ENCODE results near the gene FHOD1. TPM values are rescaled to one million over a fixed set of nuclear protein-coding genes. Genes with fewer than 3 reads are reported as not detected.
A peak's percentile ranks its signal among the peaks of the same experiment; 100 is the strongest.

FHOD1 gene
- total RNA-seq, 1 experiment from 2014 or later: 33.1 TPM

GRCh38 chr16:67183627-67184452 lies 63.4 kb downstream of the FHOD1 start, which contains the start of gene MATCAP1:
TSS of gene MATCAP1 (minus strand) at chr16:67183963. CDS start at chr16:67180610, 3,353 bp downstream.
- H4K20me1 ChIP-seq (ENCODE audit: insufficient read depth, low read depth, low read length): peaks cover 8% of the 10 kb centered on the region; the same call in 1 of the 2 replicates

GRCh38 chr16:67183284-67183626 lies 64.0 kb downstream of the FHOD1 start:
- DNase-seq: no peak
- Histone ChIP-seq H3K4me1 (ENCODE audit: low read length) (peaks cover 26% of the 10 kb centered on the region), H3K4me2 (ENCODE audit: low read depth, low read length, poor library complexity, severe bottlenecking) (peak overlapping the region; percentile 94), H3K9ac (ENCODE audit: low read length) (peak overlapping the region; percentile 74), H3K9me3 (ENCODE audit: low read length) (no peaks in the 10 kb centered on the region), H4K20me1 (ENCODE audit: insufficient read depth, low read depth, low read length) (peaks cover 10% of the 10 kb centered on the region; the same call in 1 of the 2 replicates), H3K27me3 (ENCODE audit: low read length) (no peaks in the 10 kb centered on the region), H3K79me2 (ENCODE audit: low read length) (no peaks in the 10 kb centered on the region), H3K27ac (ENCODE audit: low read length) (no peak overlapping the region), H2AFZ (ENCODE audit: low read length) (peak overlapping the region; percentile 98; the same call in 1 of the 2 replicates), H3K4me3 (ENCODE audit: low read length) (peak overlapping the region; percentile 79), H3K36me3 (ENCODE audit: insufficient read depth, low read length) (no peaks in the 10 kb centered on the region), H3K9me2 (replicated peaks; ENCODE audit: insufficient read depth, low read length) (no peaks in the 10 kb centered on the region)

More at GRCh38 chr16:67183627-67184452, 63.4 kb downstream of the FHOD1 start, which contains the start of gene MATCAP1:
- Histone ChIP-seq H3K27ac (ENCODE audit: low read length) (no peak within 1 kb of the TSS), H3K9me3 (ENCODE audit: low read length) (no peaks in the 10 kb centered on the region), H2AFZ (ENCODE audit: low read length) (peak within 1 kb of the TSS; percentile 98), H3K4me1 (ENCODE audit: low read length) (peaks cover 22% of the 10 kb centered on the region), H3K4me2 (ENCODE audit: low read depth, low read length, poor library complexity, severe bottlenecking) (peak within 1 kb of the TSS; percentile 94), H3K36me3 (ENCODE audit: insufficient read depth, low read length) (no peaks in the 10 kb centered on the region), H3K9me2 (replicated peaks; ENCODE audit: insufficient read depth, low read length) (no peaks in the 10 kb centered on the region), H3K4me3 (ENCODE audit: low read length) (peak within 1 kb of the TSS; percentile 79), H3K27me3 (ENCODE audit: low read length) (no peaks in the 10 kb centered on the region), H3K9ac (ENCODE audit: low read length) (peak within 1 kb of the TSS; percentile 74), H3K79me2 (ENCODE audit: low read length) (no peaks in the 10 kb centered on the region)
- DNase-seq: peak; percentile 98

- no peak overlapping the region for H3K27ac ChIP-seq (ENCODE audit: low read length)
- H3K79me2 ChIP-seq (ENCODE audit: low read length): no peaks in the 10 kb centered on the region
- H2AFZ ChIP-seq (ENCODE audit: low read length): no peak overlapping the region
- H3K36me3 ChIP-seq (ENCODE audit: insufficient read depth, low read length): no peaks in the 10 kb centered on the region
- H3K9ac ChIP-seq (ENCODE audit: low read length): peak overlapping the region; percentile 74
- H3K4me1 ChIP-seq (ENCODE audit: low read length): peaks cover 28% of the 10 kb centered on the region
- H3K4me2 ChIP-seq (ENCODE audit: low read depth, low read length, poor library complexity, severe bottlenecking): peak overlapping the region; percentile 94
- peak overlapping the region; percentile 79; the same call in 1 of the 2 replicates for H3K4me3 ChIP-seq (ENCODE audit: low read length)
- H3K9me2 ChIP-seq (replicated peaks; ENCODE audit: insufficient read depth, low read length): no peaks in the 10 kb centered on the region
- no peaks in the 10 kb centered on the region for H3K9me3 ChIP-seq (ENCODE audit: low read length)
- no peak for DNase-seq
- H3K27me3 ChIP-seq (ENCODE audit: low read length): no peaks in the 10 kb centered on the region
- peaks cover 17% of the 10 kb centered on the region; the same call in 1 of the 2 replicates for H4K20me1 ChIP-seq (ENCODE audit: insufficient read depth, low read depth, low read length)
Measured at GRCh38 chr16:67182288-67182687, 65.0 kb downstream of the FHOD1 start.

- Histone ChIP-seq H3K4me2 (ENCODE audit: low read depth, low read length, poor library complexity, severe bottlenecking) (no peak overlapping the region), H3K27ac (ENCODE audit: low read length) (no peak overlapping the region), H3K79me2 (ENCODE audit: low read length) (no peaks in the 10 kb centered on the region), H3K9me3 (ENCODE audit: low read length) (no peaks in the 10 kb centered on the region), H3K4me3 (ENCODE audit: low read length) (no peak overlapping the region), H3K4me1 (ENCODE audit: low read length) (peaks cover 28% of the 10 kb centered on the region), H4K20me1 (ENCODE audit: insufficient read depth, low read depth, low read length) (peaks cover 17% of the 10 kb centered on the region; the same call in 1 of the 2 replicates), H3K9ac (ENCODE audit: low read length) (no peak overlapping the region), H2AFZ (ENCODE audit: low read length) (no peak overlapping the region), H3K9me2 (replicated peaks; ENCODE audit: insufficient read depth, low read length) (no peaks in the 10 kb centered on the region), H3K27me3 (ENCODE audit: low read length) (no peaks in the 10 kb centered on the region), H3K36me3 (ENCODE audit: insufficient read depth, low read length) (no peaks in the 10 kb centered on the region)
- DNase-seq: no peak
Measured at GRCh38 chr16:67181346-67181745, 65.9 kb downstream of the FHOD1 start.

- H3K4me2 ChIP-seq (ENCODE audit: low read depth, low read length, poor library complexity, severe bottlenecking): no peak overlapping the region
- peaks cover 28% of the 10 kb centered on the region for H3K4me1 ChIP-seq (ENCODE audit: low read length)
- H3K27ac ChIP-seq (ENCODE audit: low read length): no peak overlapping the region
- H4K20me1 ChIP-seq (ENCODE audit: insufficient read depth, low read depth, low read length): peaks cover 17% of the 10 kb centered on the region; the same call in 1 of the 2 replicates
- H3K79me2 ChIP-seq (ENCODE audit: low read length): no peaks in the 10 kb centered on the region
- no peak overlapping the region for H2AFZ ChIP-seq (ENCODE audit: low read length)
- no peak for DNase-seq
- no peaks in the 10 kb centered on the region for H3K36me3 ChIP-seq (ENCODE audit: insufficient read depth, low read length)
- H3K9me3 ChIP-seq (ENCODE audit: low read length): no peaks in the 10 kb centered on the region
- H3K9me2 ChIP-seq (replicated peaks; ENCODE audit: insufficient read depth, low read length): no peaks in the 10 kb centered on the region
- H3K27me3 ChIP-seq (ENCODE audit: low read length): no peaks in the 10 kb centered on the region
- no peak overlapping the region for H3K4me3 ChIP-seq (ENCODE audit: low read length)
- H3K9ac ChIP-seq (ENCODE audit: low read length): no peak overlapping the region
Measured at GRCh38 chr16:67180166-67180565, 67.1 kb downstream of the FHOD1 start.

- H4K20me1 ChIP-seq (ENCODE audit: insufficient read depth, low read depth, low read length): peaks cover 20% of the 10 kb centered on the region; the same call in 1 of the 2 replicates
- no peaks in the 10 kb centered on the region for H3K9me2 ChIP-seq (replicated peaks; ENCODE audit: insufficient read depth, low read length)
- H3K4me2 ChIP-seq (ENCODE audit: low read depth, low read length, poor library complexity, severe bottlenecking): no peak overlapping the region
- H3K4me3 ChIP-seq (ENCODE audit: low read length): no peak overlapping the region
- no peak for DNase-seq
- H3K9ac ChIP-seq (ENCODE audit: low read length): no peak overlapping the region
- no peaks in the 10 kb centered on the region for H3K9me3 ChIP-seq (ENCODE audit: low read length)
- no peak overlapping the region for H2AFZ ChIP-seq (ENCODE audit: low read length)
- no peaks in the 10 kb centered on the region for H3K79me2 ChIP-seq (ENCODE audit: low read length)
- H3K27me3 ChIP-seq (ENCODE audit: low read length): no peaks in the 10 kb centered on the region
- no peak overlapping the region for H3K27ac ChIP-seq (ENCODE audit: low read length)
- no peaks in the 10 kb centered on the region for H3K36me3 ChIP-seq (ENCODE audit: insufficient read depth, low read length)
- H3K4me1 ChIP-seq (ENCODE audit: low read length): peaks cover 26% of the 10 kb centered on the region
Measured at GRCh38 chr16:67179421-67180080, 67.7 kb downstream of the FHOD1 start.

Small RNA genes lying within 50 kb of the gene (small RNA-seq; reads per million reads assigned to genes)
- gene MIR328: 1.9 reads per million, percentile 51 among the genes with 10 or more reads in this experiment

Other genes starting within 250 kb of the FHOD1 start
- 55.6 and 79.3 TPM in 2 replicates for gene CBFB, start 218.3 kb downstream of the FHOD1 start, total RNA-seq (2014; rRNA removed; shearing (Covaris generic); ENCODE audit: low replicate concordance)
- 16.8 and 30.7 TPM in 2 replicates for gene PHAF1, start 137.5 kb downstream of the FHOD1 start, total RNA-seq (2014; rRNA removed; shearing (Covaris generic); ENCODE audit: low replicate concordance)
- 1.4 and 1.8 TPM in 2 replicates for gene B3GNT9, start 96.5 kb downstream of the FHOD1 start, total RNA-seq (2014; rRNA removed; shearing (Covaris generic); ENCODE audit: low replicate concordance)
- gene TRADD, start 87.6 kb downstream of the FHOD1 start, total RNA-seq (2014; rRNA removed; shearing (Covaris generic); ENCODE audit: low replicate concordance): 11.4 and 14.7 TPM in 2 replicates
- 2.6 and 14.6 TPM in 2 replicates for gene FBXL8, start 87.5 kb downstream of the FHOD1 start, total RNA-seq (2014; rRNA removed; shearing (Covaris generic); ENCODE audit: low replicate concordance)
- gene HSF4, start 82.7 kb downstream of the FHOD1 start, total RNA-seq (2014; rRNA removed; shearing (Covaris generic); ENCODE audit: low replicate concordance): 12.4 and 15.2 TPM in 2 replicates
- gene NOL3, start 76.9 kb downstream of the FHOD1 start, total RNA-seq (2014; rRNA removed; shearing (Covaris generic); ENCODE audit: low replicate concordance): 0.15 and 1.8 TPM in 2 replicates
- gene MATCAP1, start 63.5 kb downstream of the FHOD1 start, total RNA-seq (2014; rRNA removed; shearing (Covaris generic); ENCODE audit: low replicate concordance): 6.8 and 16.9 TPM in 2 replicates
- not detected in 2 replicates for gene EXOC3L1, start 57.3 kb downstream of the FHOD1 start, total RNA-seq (2014; rRNA removed; shearing (Covaris generic); ENCODE audit: low replicate concordance)
- gene E2F4, start 55.3 kb downstream of the FHOD1 start, total RNA-seq (2014; rRNA removed; shearing (Covaris generic); ENCODE audit: low replicate concordance): 109 and 171 TPM in 2 replicates
- 0.82 and 5.6 TPM in 2 replicates for gene ELMO3, start 48.4 kb downstream of the FHOD1 start, total RNA-seq (2014; rRNA removed; shearing (Covaris generic); ENCODE audit: low replicate concordance)
- 19.5 and 38.9 TPM in 2 replicates for gene TMEM208, start 20.4 kb downstream of the FHOD1 start, total RNA-seq (2014; rRNA removed; shearing (Covaris generic); ENCODE audit: low replicate concordance)
- gene SLC9A5, start 1.5 kb upstream of the FHOD1 start, total RNA-seq (2014; rRNA removed; shearing (Covaris generic); ENCODE audit: low replicate concordance): 4.9 and 6.1 TPM in 2 replicates
- 0.36 and 0.86 TPM in 2 replicates for gene PLEKHG4, start 32.1 kb upstream of the FHOD1 start, total RNA-seq (2014; rRNA removed; shearing (Covaris generic); ENCODE audit: low replicate concordance)
- not detected in 2 replicates for gene KCTD19, start 79.3 kb upstream of the FHOD1 start, total RNA-seq (2014; rRNA removed; shearing (Covaris generic); ENCODE audit: low replicate concordance)
- gene LRRC36, start 79.3 kb upstream of the FHOD1 start, total RNA-seq (2014; rRNA removed; shearing (Covaris generic); ENCODE audit: low replicate concordance): not detected in 2 replicates
- not detected in 2 replicates for gene TPPP3, start 146.0 kb upstream of the FHOD1 start, total RNA-seq (2014; rRNA removed; shearing (Covaris generic); ENCODE audit: low replicate concordance)
- gene ZDHHC1, start 169.0 kb upstream of the FHOD1 start, total RNA-seq (2014; rRNA removed; shearing (Covaris generic); ENCODE audit: low replicate concordance): 0.11 TPM in 1 of 2 replicates, not detected in the other
- not detected in 2 replicates for gene HSD11B2, start 183.6 kb upstream of the FHOD1 start, total RNA-seq (2014; rRNA removed; shearing (Covaris generic); ENCODE audit: low replicate concordance)
- gene ATP6V0D1, start 233.7 kb upstream of the FHOD1 start, total RNA-seq (2014; rRNA removed; shearing (Covaris generic); ENCODE audit: low replicate concordance): 63.8 and 83.4 TPM in 2 replicates
- not detected in 2 replicates for gene AGRP, start 236.1 kb upstream of the FHOD1 start, total RNA-seq (2014; rRNA removed; shearing (Covaris generic); ENCODE audit: low replicate concordance)